GM12891 (cell line): Measurements from ENCODE around the gene SMIM35.

Experiments used
- PAX5 ChIP-seq: IDR thresholded peaks from 2 replicates; pipeline ENCODE4 v1.6.1; 2011; ENCODE audit warnings: low read length, moderate library complexity, mild to moderate bottlenecking; ENCODE audit not compliant: insufficient read depth, severe bottlenecking
- POLR2A ChIP-seq: IDR thresholded peaks from 2 replicates; pipeline ENCODE4 v1.6.1; 2011; ENCODE audit warnings: low read depth, low read length, control low read depth
- POLR2AphosphoS5 ChIP-seq: IDR thresholded peaks from 2 replicates; pipeline ENCODE4 v1.6.1; 2011; ENCODE audit warnings: low read depth, low read length, control low read depth
- POU2F2 ChIP-seq: IDR thresholded peaks from 2 replicates; pipeline ENCODE4 v1.6.1; 2011; ENCODE audit warnings: low read depth, mild to moderate bottlenecking, control low read depth, low read length, moderate library complexity
- SPI1 ChIP-seq: IDR thresholded peaks from 2 replicates; pipeline ENCODE4 v1.6.1; 2011; ENCODE audit warnings: low read depth, low read length, control low read depth
- TAF1 ChIP-seq: IDR thresholded peaks from 2 replicates; pipeline ENCODE4 v1.6.1; 2011; ENCODE audit warnings: low read depth, low read length, control low read depth

DNA sequence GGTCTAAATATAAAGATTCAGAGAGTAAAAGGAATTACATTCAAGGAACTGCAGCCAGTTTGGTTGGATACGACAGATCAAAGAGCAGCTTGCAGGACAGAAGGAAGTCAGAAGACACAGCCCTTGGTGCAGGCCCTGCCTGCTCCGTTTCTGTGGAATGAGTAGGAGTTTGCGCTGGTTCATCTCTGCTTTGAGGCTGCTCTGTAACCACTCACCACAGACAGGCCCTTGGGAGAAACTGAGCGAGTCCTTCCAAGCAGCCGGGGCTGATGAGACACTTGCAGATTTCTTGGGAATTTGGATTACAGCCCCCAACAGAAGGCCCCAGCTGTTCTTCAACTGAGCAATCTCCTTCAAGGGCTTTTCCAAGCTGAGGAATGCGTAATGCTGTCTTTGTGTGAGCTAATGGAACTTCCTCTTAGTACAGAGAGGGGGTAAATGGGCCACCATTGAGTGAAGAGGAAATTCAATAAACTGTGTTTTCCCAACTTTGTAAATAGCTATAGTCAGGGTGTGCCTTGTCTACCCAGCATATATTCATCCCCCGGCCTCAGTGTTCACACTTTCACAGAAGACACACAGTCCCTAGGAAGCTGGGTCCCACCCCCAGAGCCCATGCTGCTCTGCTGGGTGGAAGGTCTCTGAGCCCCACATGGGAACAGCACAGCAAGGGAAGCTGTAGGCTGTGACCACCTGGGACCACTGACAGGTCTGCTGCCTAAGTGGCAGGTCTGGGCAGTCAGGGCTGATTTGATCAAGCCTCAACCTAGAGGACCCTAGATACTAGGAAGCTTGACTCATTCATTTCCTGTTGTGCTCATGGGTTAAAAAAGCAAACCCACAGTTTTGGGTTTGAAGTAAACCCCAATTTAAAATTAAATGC is 84.0 kb downstream of the SMIM35 start:
- TF ChIP-seq POLR2A: peak; percentile 44; the same call in 1 of the 2 replicates
- no peak for TF ChIP-seq TAF1
- TF ChIP-seq POLR2AphosphoS5: no peak
- no peak for TF ChIP-seq PAX5
- TF ChIP-seq SPI1: no peak
- TF ChIP-seq POU2F2: peak; percentile 44; the same call in 1 of the 2 replicates
